Measurements from ENCODE around the gene ZNF611. TPM values are rescaled to one million over a fixed set of nuclear protein-coding genes. Genes with fewer than 3 reads are reported as not detected.
"Not testable (repeated sequence)": the region's sequence is repeated elsewhere in the genome, so short reads cannot be mapped to it uniquely, and the experiment has no call there.

Gene ZNF611
- total and polyA plus RNA-seq, 2 experiments from 2014 or later: 6.7 to 7.8 TPM

DNA sequence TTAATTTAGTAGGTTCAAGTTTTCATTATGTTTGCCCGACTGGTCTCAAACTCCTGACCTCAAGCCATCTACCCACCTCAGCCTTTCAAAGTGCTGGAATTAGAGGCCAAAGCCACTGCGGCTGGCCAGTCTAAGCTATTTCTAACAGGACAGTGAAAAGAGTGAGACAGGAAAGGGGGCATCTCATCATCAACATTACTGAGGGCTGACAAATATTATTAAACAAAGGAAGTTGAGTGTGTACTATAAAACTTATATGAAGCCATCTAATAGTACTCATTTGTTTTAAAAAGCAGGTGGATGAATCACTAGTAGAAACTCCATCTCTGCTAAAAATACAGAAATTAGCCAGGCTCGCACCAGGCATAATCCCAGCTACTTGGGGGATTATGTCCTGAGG lies 24.3 kb downstream of the ZNF611 start:
- Histone ChIP-seq H3K79me2 (ENCODE audit: insufficient read depth) (no peaks in the 10 kb centered on the region), H3K9me2 (ENCODE audit: insufficient read depth) (no peaks in the 10 kb centered on the region), H3F3A (ENCODE audit: insufficient read depth) (peaks cover 8% of the 10 kb centered on the region; the same call in 1 of the 2 replicates), H3K4me2 (ENCODE audit: unreplicated experiment) (no peak overlapping the region), H2AFZ (no peak overlapping the region), H3K36me3 (ENCODE audit: low read depth) (peaks cover 22% of the 10 kb centered on the region), H3K9ac (no peak overlapping the region), H3K4me1 (ENCODE audit: insufficient read depth) (peaks cover 3% of the 10 kb centered on the region; the same call in 1 of the 2 replicates), H3K27me3 (replicated peaks; ENCODE audit: insufficient read depth) (no peaks in the 10 kb centered on the region), H4K20me1 (ENCODE audit: insufficient read depth) (no peaks in the 10 kb centered on the region), H3K27ac (no peak overlapping the region), H3K9me3 (ENCODE audit: low read depth) (no peaks in the 10 kb centered on the region), H3K4me3 (no peak overlapping the region)
- 96 to 100% methylated on average over 3 of the region's 3 CpGs for WGBS, 2 experiments (ENCODE audit: low coverage in 1 of 2, low lambda C conversion rate in 2 of 2, missing lambda C conversion rate in 2 of 2)
- TF ChIP-seq EZH2phosphoT487 (IDR thresholded peaks at IDR 0.05; ENCODE audit: insufficient read depth, low read depth) (no peak), EZH2 (IDR thresholded peaks at IDR 0.05; ENCODE audit: insufficient read depth, poor library complexity, severe bottlenecking) (no peak)
- DNase-seq: no peak
- in situ Hi-C loops (cut with MboI): no loop called here

DNA sequence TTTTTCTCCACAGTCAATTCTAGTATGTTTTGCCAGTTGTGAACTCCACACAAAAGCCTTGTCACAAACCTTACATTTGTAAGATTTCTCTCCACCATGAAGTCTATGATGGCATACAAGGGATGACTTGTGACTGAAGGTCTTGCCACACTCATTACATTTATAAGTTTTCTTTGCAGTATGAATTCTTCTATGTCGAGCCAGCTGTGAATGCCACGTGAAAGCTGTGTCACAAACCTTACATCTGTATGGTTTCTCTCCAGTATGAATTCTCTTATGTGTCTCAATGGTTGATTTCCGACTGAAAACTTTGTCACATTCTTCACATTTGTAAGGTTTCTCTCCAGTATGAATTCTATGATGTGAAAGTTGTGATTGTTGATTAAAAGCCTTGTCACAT lies 29.2 kb downstream of the ZNF611 start:
- H3K9me3 ChIP-seq (ENCODE audit: low read depth); H3K9me2 ChIP-seq (ENCODE audit: insufficient read depth); H3K4me3 ChIP-seq; H2AFZ ChIP-seq; H3K79me2 ChIP-seq (ENCODE audit: insufficient read depth); H3K4me1 ChIP-seq (ENCODE audit: insufficient read depth); H4K20me1 ChIP-seq (ENCODE audit: insufficient read depth); in situ Hi-C loops (cut with MboI); H3K27me3 ChIP-seq (replicated peaks; ENCODE audit: insufficient read depth); H3K4me2 ChIP-seq (ENCODE audit: unreplicated experiment); H3F3A ChIP-seq (ENCODE audit: insufficient read depth); H3K9ac ChIP-seq; H3K27ac ChIP-seq; DNase-seq: not testable (repeated sequence)
- peaks cover 26% of the 10 kb centered on the region for H3K36me3 ChIP-seq (ENCODE audit: low read depth)
- WGBS, 2 experiments (ENCODE audit: low coverage in 1 of 2, low lambda C conversion rate in 2 of 2, missing lambda C conversion rate in 2 of 2): 98 to 99% methylated on average over 3 of the region's 3 CpGs

DNA sequence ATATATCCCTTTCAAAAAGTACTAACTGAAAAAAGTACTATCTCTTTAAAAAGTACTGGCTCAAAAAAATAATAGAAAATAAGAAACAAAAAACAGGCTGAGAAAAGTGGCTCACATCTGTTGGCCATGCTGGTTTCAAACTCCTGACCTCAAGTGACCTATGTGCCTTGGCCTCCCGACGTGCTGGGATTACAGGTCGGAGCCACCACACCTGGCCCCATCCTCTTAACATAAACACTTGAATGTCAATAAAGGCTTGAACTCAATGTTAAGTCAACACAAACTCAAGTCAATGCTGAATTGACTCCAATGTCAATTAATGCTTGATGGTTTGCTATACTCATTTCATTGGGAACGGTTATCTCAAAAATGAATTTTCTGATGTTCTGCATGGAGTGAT lies 30.9 kb downstream of the ZNF611 start:
- Histone ChIP-seq H3K27me3 (replicated peaks; ENCODE audit: insufficient read depth) (no peaks in the 10 kb centered on the region), H3K9ac (no peak overlapping the region), H3K27ac (no peak overlapping the region), H3K36me3 (ENCODE audit: low read depth) (peaks cover 26% of the 10 kb centered on the region), H3K9me3 (ENCODE audit: low read depth) (no peaks in the 10 kb centered on the region), H3K9me2 (ENCODE audit: insufficient read depth) (no peaks in the 10 kb centered on the region), H3F3A (ENCODE audit: insufficient read depth) (no peaks in the 10 kb centered on the region), H3K79me2 (ENCODE audit: insufficient read depth) (no peaks in the 10 kb centered on the region), H2AFZ (no peak overlapping the region), H4K20me1 (ENCODE audit: insufficient read depth) (no peaks in the 10 kb centered on the region), H3K4me1 (ENCODE audit: insufficient read depth) (no peaks in the 10 kb centered on the region), H3K4me2 (ENCODE audit: unreplicated experiment) (no peak overlapping the region), H3K4me3 (no peak overlapping the region)
- 97 to 100% methylated on average over 4 of the region's 4 CpGs for WGBS, 2 experiments (ENCODE audit: low coverage in 1 of 2, low lambda C conversion rate in 2 of 2, missing lambda C conversion rate in 2 of 2)
- in situ Hi-C loops (cut with MboI): no loop called here
- DNase-seq: no peak
- TF ChIP-seq EZH2phosphoT487 (IDR thresholded peaks at IDR 0.05; ENCODE audit: insufficient read depth, low read depth): no peak
- no peak for TF ChIP-seq EZH2 (IDR thresholded peaks at IDR 0.05; ENCODE audit: insufficient read depth, poor library complexity, severe bottlenecking)

DNA sequence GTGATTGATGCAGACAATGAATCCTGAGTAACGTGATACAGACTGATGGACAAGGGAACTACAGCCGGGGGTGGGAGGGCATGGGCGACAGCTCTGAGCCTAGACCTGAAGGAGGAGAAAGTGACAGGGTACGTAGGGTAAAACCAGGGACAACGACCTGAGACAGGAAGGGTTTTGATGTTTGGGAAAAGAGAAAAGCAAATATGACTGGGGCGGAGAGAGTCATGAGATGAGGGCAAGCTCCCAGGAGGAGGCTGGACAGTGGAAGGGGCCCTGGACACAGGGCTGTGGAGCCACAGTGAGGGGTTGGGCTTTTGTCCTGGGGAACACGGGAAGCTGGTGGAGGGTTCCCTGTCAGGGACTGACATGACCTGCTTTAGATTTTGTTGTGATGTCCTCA lies 34.2 kb downstream of the ZNF611 start:
- Histone ChIP-seq H3F3A (ENCODE audit: insufficient read depth) (no peaks in the 10 kb centered on the region), H3K27ac (no peak overlapping the region), H3K4me3 (no peak overlapping the region), H3K36me3 (ENCODE audit: low read depth) (peaks cover 11% of the 10 kb centered on the region), H2AFZ (no peak overlapping the region), H3K9me3 (ENCODE audit: low read depth) (no peaks in the 10 kb centered on the region), H3K27me3 (replicated peaks; ENCODE audit: insufficient read depth) (no peaks in the 10 kb centered on the region), H3K4me2 (ENCODE audit: unreplicated experiment) (no peak overlapping the region), H3K9me2 (ENCODE audit: insufficient read depth) (no peaks in the 10 kb centered on the region), H3K79me2 (ENCODE audit: insufficient read depth) (no peaks in the 10 kb centered on the region), H3K4me1 (ENCODE audit: insufficient read depth) (no peaks in the 10 kb centered on the region), H4K20me1 (ENCODE audit: insufficient read depth) (no peaks in the 10 kb centered on the region), H3K9ac (no peak overlapping the region)
- 83 to 85% methylated on average over 7 of the region's 7 CpGs for WGBS, 2 experiments (ENCODE audit: low coverage in 1 of 2, low lambda C conversion rate in 2 of 2, missing lambda C conversion rate in 2 of 2)
- in situ Hi-C loops (cut with MboI): no loop called here
- no peak for DNase-seq
- TF ChIP-seq EZH2 (IDR thresholded peaks at IDR 0.05; ENCODE audit: insufficient read depth, poor library complexity, severe bottlenecking) (no peak), EZH2phosphoT487 (IDR thresholded peaks at IDR 0.05; ENCODE audit: insufficient read depth, low read depth) (no peak)

DNA sequence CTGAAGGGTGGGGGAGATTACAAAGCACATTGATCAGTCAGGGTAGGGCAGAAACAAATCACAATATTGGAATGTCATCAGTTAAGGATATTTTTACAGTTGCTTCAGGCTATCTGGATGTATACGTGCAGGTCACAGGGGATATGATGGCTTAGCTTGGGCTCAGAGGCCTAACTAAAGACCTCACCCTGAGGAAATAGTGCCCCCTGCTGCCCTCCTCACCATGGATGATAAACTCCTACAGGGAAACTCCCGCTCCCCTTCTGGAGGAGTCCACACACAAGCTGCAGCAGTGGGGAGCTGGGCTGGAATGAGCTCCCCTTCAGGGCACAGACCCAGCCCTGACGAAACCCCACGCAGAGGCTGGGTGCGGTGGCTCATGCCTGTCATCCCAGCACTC lies 35.3 kb downstream of the ZNF611 start:
- H3F3A ChIP-seq (ENCODE audit: insufficient read depth); H3K27me3 ChIP-seq (replicated peaks; ENCODE audit: insufficient read depth); H3K36me3 ChIP-seq (ENCODE audit: low read depth); in situ Hi-C loops (cut with MboI); H3K9me3 ChIP-seq (ENCODE audit: low read depth); H3K9me2 ChIP-seq (ENCODE audit: insufficient read depth); H4K20me1 ChIP-seq (ENCODE audit: insufficient read depth); H3K4me2 ChIP-seq (ENCODE audit: unreplicated experiment); DNase-seq; H3K9ac ChIP-seq; H3K4me3 ChIP-seq; H2AFZ ChIP-seq; H3K79me2 ChIP-seq (ENCODE audit: insufficient read depth); H3K4me1 ChIP-seq (ENCODE audit: insufficient read depth); H3K27ac ChIP-seq: not testable (repeated sequence)
- WGBS, 2 experiments (ENCODE audit: low coverage in 1 of 2, low lambda C conversion rate in 2 of 2, missing lambda C conversion rate in 2 of 2): 81 to 83% methylated on average over 5 of the region's 5 CpGs

Measured in GM23248 (cell line).